Stimulated activated CD4-positive, alpha-beta T cell treated with anti-CD3 and anti-CD28 coated beads, Interleukin-1b, Interleukin-23, amount 100 ng/mL, for 24 hours (primary cell): ENCODE data around the gene MOB3B.
"Not testable (repeated sequence)": the region's sequence is repeated elsewhere in the genome, so short reads cannot be mapped to it uniquely, and the experiment has no call there.

ENCODE experiments used
- DNase-seq, 4 experiments: peaks; one replicate each; pipeline ENCODE4 v3.0.0-alpha.2; 2020; ENCODE audit warnings: low read depth in 4 of 4, low spot score in 1 of 4

Gene MOB3B

GRCh38 chr9:27451207-27451797 lies 78.3 kb downstream of the MOB3B start:
- no peak for DNase-seq

GRCh38 chr9:27450752-27451151 lies 78.9 kb downstream of the MOB3B start:
- DNase-seq = no peak

- DNase-seq = not testable (repeated sequence)
Measured at GRCh38 chr9:27448356-27448755, 81.3 kb downstream of the MOB3B start.

GRCh38 chr9:27447031-27447683 lies 82.5 kb downstream of the MOB3B start:
- no peak for DNase-seq

GRCh38 chr9:27445688-27446087 lies 83.9 kb downstream of the MOB3B start:
- DNase-seq = no peak

GRCh38 chr9:27445057-27445595 lies 84.5 kb downstream of the MOB3B start:
- no peak for DNase-seq

- no peak for DNase-seq
Measured at GRCh38 chr9:27442464-27442863, 87.2 kb downstream of the MOB3B start.

GRCh38 chr9:27441741-27442070 lies 87.9 kb downstream of the MOB3B start:
- DNase-seq = no peak

GRCh38 chr9:27440888-27441740 lies 88.5 kb downstream of the MOB3B start:
- no peak for DNase-seq

GRCh38 chr9:27438522-27438921 lies 91.1 kb downstream of the MOB3B start:
- DNase-seq = no peak

- no peak for DNase-seq
Measured at GRCh38 chr9:27437652-27438373, 91.8 kb downstream of the MOB3B start.

GRCh38 chr9:27436234-27436633 lies 93.4 kb downstream of the MOB3B start:
- DNase-seq = no peak

- no peak for DNase-seq
Measured at GRCh38 chr9:27433631-27434325, 95.8 kb downstream of the MOB3B start.

- DNase-seq = no peak
Measured at GRCh38 chr9:27432308-27432707, 97.3 kb downstream of the MOB3B start.

- DNase-seq = no peak
Measured at GRCh38 chr9:27431543-27432147, 98.0 kb downstream of the MOB3B start.

GRCh38 chr9:27430750-27431535 lies 98.7 kb downstream of the MOB3B start:
- no peak for DNase-seq

GRCh38 chr9:27429917-27430316 lies 99.7 kb downstream of the MOB3B start:
- DNase-seq = no peak

GRCh38 chr9:27429436-27429835 lies 100.2 kb downstream of the MOB3B start:
- no peak for DNase-seq

- DNase-seq = no peak
Measured at GRCh38 chr9:27428551-27428950, 101.1 kb downstream of the MOB3B start.

GRCh38 chr9:27427272-27427643 lies 102.4 kb downstream of the MOB3B start:
- no peak for DNase-seq
